Heart left ventricle (tissue), 13 donors: ENCODE measurements around the gene GANAB.

Experiments used
- POLR2A ChIP-seq, 2 donors: fragments of 450-650 bp; IDR thresholded peaks; one replicate each; pipeline ENCODE4 v1.6.1; 2017; ENCODE audit warnings: antibody characterized with exemption in 2 of 2, mild to moderate bottlenecking in 2 of 2, moderate library complexity in 2 of 2
- TF ChIP-seq, protein P1 (sequence below), 12 donors: fragments of 200-600 bp; sonication (generic) in 4 of 12; IDR thresholded peaks; one replicate each; pipeline versions ENCODE4 v1.5.0 to v1.8.0; 2018 to 2022; ENCODE audit warnings: antibody characterized with exemption in 12 of 12, mild to moderate bottlenecking in 5 of 12
- donor health status: ischemic (EF 13 %, LVEDD 7.1; RV severe dilation, severe dysfunction).
- donor health status: DM: no; HTN: yes; CAD: no.
- donor health status: DM: no; HTN: no; CAD: no.
- donor health status: ischemic (EF 25% LVEDD 6.9; RV normal size, moderate dysfunction).
- donor health status: ischemic (EF 25% LVEDD 5.7; RV mildly dilated, moderate dysfunction).
- donor health status: ischemic (EF 35%, LVEDD 5.7; RV mildly dilated, moderate dysfunction).
- donor health status: nonischemic (EF 11% LVEDD 7.7; RV severe dilation, severe dysfunction).
- donor health status: DM: yes; HTN: yes; CAD: no.
- donor health status: PGD.
- donor health status: ischemic (EF 29% LVEDD 5.4; RV normal size, mild dysfunction).
- donor health status: nonischemic (EF 23%, LVEDD 6.1; RV moderate dilation, normal function).

DNA sequence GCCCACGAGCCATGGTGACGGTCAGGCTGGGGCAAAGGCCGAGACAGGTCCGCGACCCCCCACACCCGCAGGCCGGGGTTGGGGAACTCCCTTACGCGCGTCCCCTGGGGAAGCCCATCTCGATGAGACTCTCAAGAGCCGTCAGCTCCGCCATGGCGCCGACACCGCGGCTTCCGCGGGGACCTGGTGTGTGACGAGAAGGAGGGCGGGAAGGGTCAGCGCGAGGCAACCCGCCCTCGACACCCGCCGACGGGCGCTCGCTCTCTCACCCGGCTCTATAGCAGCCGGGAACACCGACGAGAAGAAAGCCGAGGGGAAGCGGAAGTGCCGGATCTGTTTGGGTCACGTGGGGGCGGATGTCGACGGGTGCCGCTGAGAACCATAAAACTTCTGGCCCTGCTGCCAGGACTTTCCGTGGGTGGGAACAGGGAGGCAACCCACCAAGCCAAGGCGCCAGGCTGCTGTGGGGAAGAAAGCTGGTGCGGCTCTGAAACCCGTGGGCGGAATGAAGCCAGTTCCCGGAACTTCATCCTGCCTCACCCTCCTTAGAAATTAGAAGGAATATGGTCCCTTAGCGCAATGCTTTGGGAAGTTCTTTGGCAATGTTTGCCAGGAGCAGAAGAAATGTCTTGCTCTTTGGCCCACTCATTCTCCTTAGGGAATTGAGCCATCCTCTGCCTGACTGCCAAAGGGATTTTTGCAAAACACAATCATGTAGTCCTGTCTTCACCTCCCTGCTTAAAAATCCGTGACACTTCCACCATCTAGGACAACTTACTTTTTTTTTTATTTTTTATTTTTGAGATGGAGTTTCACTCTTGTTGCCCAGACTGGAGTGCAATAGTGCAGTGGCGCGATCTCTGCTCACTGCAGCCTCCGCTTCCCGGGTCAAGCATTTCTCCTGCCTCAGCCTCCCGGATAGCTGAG is 32.6 kb upstream of the GANAB start, which contains the start of gene UBXN1:
- TF ChIP-seq POLR2A (IDR thresholded peaks at IDR 0.05), result peak in 1 of 2 donors; percentile 73
- TF ChIP-seq, protein P1, sequence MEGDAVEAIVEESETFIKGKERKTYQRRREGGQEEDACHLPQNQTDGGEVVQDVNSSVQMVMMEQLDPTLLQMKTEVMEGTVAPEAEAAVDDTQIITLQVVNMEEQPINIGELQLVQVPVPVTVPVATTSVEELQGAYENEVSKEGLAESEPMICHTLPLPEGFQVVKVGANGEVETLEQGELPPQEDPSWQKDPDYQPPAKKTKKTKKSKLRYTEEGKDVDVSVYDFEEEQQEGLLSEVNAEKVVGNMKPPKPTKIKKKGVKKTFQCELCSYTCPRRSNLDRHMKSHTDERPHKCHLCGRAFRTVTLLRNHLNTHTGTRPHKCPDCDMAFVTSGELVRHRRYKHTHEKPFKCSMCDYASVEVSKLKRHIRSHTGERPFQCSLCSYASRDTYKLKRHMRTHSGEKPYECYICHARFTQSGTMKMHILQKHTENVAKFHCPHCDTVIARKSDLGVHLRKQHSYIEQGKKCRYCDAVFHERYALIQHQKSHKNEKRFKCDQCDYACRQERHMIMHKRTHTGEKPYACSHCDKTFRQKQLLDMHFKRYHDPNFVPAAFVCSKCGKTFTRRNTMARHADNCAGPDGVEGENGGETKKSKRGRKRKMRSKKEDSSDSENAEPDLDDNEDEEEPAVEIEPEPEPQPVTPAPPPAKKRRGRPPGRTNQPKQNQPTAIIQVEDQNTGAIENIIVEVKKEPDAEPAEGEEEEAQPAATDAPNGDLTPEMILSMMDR (IDR thresholded peaks at IDR 0.05), result no peak
